OCI-LY3 (cell line): Measurements from ENCODE around the gene CCR3.

Source experiments
- H2AFZ ChIP-seq: fragments of 200-600, 300-600 bp; shearing (Covaris generic); 2 replicates; pipeline ENCODE4 v1.6.0; 2014; ENCODE audit warnings: antibody characterized with exemption, low read depth, low read length
- H3K27ac ChIP-seq: fragments of 200-600, 300-600 bp; sonication (generic); 2 replicates; pipeline ENCODE4 v1.5.1; 2014; ENCODE audit warnings: mild to moderate bottlenecking, low read length, moderate library complexity, mixed read lengths
- H3K27me3 ChIP-seq: fragments of 200-600, 300-600 bp; sonication (generic); 2 replicates; pipeline ENCODE4 v1.6.1; 2014; ENCODE audit warnings: low read depth, low read length, mixed read lengths
- H3K36me3 ChIP-seq: fragments of 200-600, 300-600 bp; sonication (generic); replicated peaks from 2 replicates; pipeline ENCODE3; 2014; ENCODE audit warnings: low read depth, low read length, mixed read lengths
- H3K4me1 ChIP-seq: fragments of 300-600, 200-600 bp; sonication (generic); 2 replicates; pipeline ENCODE4 v1.6.1; 2014; ENCODE audit warnings: low read length, mixed read lengths
- H3K4me2 ChIP-seq: fragments of 200-600, 300-600 bp; sonication (generic); 2 replicates; pipeline ENCODE4 v1.6.1; 2014; ENCODE audit warnings: low read length, mixed read lengths
- H3K4me3 ChIP-seq: fragments of 300-600, 200-600 bp; sonication (generic); 2 replicates; pipeline ENCODE4 v1.5.1; 2014; ENCODE audit warnings: antibody characterized with exemption, mild to moderate bottlenecking, low read length, moderate library complexity
- H3K79me2 ChIP-seq: fragments of 300-600, 200-600 bp; shearing (Covaris generic); 2 replicates; pipeline ENCODE4 v1.6.1; 2014; ENCODE audit warnings: mild to moderate bottlenecking, low read length, mixed read lengths
- H3K9ac ChIP-seq: fragments of 300-600, 200-600 bp; shearing (Covaris generic); 2 replicates; pipeline ENCODE4 v1.6.0; 2014; ENCODE audit warnings: mild to moderate bottlenecking, low read length, moderate library complexity
- H3K9me3 ChIP-seq: fragments of 200-600, 300-600 bp; shearing (Covaris generic); 2 replicates; pipeline ENCODE4 v1.6.1; 2014; ENCODE audit warnings: low read length, mixed read lengths; ENCODE audit not compliant: insufficient read depth
- H4K20me1 ChIP-seq: fragments of 200-600, 300-600 bp; sonication (generic); 2 replicates; pipeline ENCODE4 v1.6.1; 2016; ENCODE audit warnings: low read length, mixed read lengths; ENCODE audit not compliant: insufficient read depth
- EZH2phosphoT487 ChIP-seq: fragments of 200-600 bp; shearing (Covaris generic); IDR thresholded peaks from 2 replicates; pipeline ENCODE4 v1.6.1; 2018; ENCODE audit warnings: antibody characterized with exemption, mixed run types, low read depth
- TF ChIP-seq, protein P1 (sequence below): fragments of 200-600, 300-600 bp; sonication (generic); IDR thresholded peaks from 2 replicates; pipeline ENCODE4 v1.5.1; 2014; ENCODE audit warnings: antibody characterized with exemption, low read length, low read depth

CCR3 gene

DNA sequence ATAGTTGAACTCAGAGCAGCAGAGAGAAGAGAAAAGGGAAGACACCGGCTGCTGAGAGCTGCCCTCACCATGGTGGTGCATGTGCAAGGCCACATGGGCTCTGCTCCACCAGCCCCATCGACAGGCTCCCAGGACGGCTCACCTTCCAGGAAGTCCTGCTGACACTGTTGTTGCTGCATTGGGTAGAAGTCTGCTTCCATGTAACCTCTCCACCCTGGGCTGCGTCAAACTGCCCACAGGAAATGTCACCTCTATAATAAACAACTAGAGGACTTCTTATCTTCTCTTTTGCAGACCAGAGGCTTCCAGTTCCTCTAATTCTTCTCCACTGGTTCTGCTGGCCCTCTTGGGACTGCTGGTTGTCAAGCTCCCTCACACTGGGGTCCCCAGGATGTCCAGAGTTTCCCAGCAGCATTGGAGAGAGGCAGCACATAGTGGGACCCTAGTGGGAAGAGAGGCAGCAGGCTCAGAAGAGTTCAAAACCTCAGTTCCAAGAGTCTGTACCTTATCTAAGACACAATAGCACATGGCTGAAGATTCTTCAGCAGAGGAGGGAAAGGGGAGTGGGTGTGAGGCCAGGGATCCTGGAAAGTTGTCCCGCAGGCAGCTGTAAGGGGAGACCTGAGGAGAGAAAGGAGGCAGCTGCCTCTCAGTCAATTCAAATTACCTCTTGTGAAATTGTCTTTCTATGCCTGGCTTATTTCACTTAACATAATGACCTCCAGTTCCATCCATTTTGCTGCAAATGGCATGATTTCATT, 5.8 kb upstream of the CCR3 start:
- no peaks in the 10 kb centered on the region for H3K9me3 ChIP-seq
- H4K20me1 ChIP-seq = no peaks in the 10 kb centered on the region
- peaks cover 80% of the 10 kb centered on the region for H3K27me3 ChIP-seq
- H3K4me2 ChIP-seq = no peak overlapping the region
- peaks cover 3% of the 10 kb centered on the region; the same call in 1 of the 2 replicates for H3K4me1 ChIP-seq
- H3K27ac ChIP-seq = no peak overlapping the region
- H3K79me2 ChIP-seq = no peaks in the 10 kb centered on the region
- H3K4me3 ChIP-seq = no peak overlapping the region
- no peaks in the 10 kb centered on the region for H3K36me3 ChIP-seq
- TF ChIP-seq, protein P1, sequence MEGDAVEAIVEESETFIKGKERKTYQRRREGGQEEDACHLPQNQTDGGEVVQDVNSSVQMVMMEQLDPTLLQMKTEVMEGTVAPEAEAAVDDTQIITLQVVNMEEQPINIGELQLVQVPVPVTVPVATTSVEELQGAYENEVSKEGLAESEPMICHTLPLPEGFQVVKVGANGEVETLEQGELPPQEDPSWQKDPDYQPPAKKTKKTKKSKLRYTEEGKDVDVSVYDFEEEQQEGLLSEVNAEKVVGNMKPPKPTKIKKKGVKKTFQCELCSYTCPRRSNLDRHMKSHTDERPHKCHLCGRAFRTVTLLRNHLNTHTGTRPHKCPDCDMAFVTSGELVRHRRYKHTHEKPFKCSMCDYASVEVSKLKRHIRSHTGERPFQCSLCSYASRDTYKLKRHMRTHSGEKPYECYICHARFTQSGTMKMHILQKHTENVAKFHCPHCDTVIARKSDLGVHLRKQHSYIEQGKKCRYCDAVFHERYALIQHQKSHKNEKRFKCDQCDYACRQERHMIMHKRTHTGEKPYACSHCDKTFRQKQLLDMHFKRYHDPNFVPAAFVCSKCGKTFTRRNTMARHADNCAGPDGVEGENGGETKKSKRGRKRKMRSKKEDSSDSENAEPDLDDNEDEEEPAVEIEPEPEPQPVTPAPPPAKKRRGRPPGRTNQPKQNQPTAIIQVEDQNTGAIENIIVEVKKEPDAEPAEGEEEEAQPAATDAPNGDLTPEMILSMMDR = no peak
- no peak for TF ChIP-seq EZH2phosphoT487
- H2AFZ ChIP-seq = no peak overlapping the region
- no peak overlapping the region for H3K9ac ChIP-seq

DNA sequence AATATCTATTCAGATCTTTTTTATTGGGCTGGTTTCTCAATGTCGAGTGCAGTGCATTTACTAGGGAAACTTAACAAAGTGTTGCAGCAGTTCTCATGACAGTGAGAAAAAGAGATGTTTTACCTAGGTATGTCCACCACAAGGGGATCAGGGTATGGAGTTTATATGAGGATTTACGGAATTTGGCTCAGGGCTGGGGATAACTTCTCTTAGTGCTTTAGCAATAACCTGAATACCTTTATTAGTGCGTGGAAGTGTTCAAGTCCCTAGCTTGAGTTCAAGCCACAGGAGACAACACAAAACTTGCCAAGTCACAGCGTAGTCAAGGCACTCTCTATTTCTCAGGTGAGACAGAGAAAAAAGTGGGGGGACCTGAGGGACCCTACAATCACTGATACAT, 3.9 kb upstream of the CCR3 start:
- H4K20me1 ChIP-seq = no peaks in the 10 kb centered on the region
- peaks cover 72% of the 10 kb centered on the region for H3K27me3 ChIP-seq
- H3K9ac ChIP-seq = no peak overlapping the region
- no peak for TF ChIP-seq EZH2phosphoT487
- TF ChIP-seq, protein P1 = no peak
- no peaks in the 10 kb centered on the region for H3K36me3 ChIP-seq
- H3K4me1 ChIP-seq = peaks cover 15% of the 10 kb centered on the region
- no peaks in the 10 kb centered on the region for H3K9me3 ChIP-seq
- H3K4me2 ChIP-seq = no peak overlapping the region
- no peak overlapping the region for H3K4me3 ChIP-seq
- H3K27ac ChIP-seq = no peak overlapping the region
- no peaks in the 10 kb centered on the region for H3K79me2 ChIP-seq
- no peak overlapping the region for H2AFZ ChIP-seq

DNA sequence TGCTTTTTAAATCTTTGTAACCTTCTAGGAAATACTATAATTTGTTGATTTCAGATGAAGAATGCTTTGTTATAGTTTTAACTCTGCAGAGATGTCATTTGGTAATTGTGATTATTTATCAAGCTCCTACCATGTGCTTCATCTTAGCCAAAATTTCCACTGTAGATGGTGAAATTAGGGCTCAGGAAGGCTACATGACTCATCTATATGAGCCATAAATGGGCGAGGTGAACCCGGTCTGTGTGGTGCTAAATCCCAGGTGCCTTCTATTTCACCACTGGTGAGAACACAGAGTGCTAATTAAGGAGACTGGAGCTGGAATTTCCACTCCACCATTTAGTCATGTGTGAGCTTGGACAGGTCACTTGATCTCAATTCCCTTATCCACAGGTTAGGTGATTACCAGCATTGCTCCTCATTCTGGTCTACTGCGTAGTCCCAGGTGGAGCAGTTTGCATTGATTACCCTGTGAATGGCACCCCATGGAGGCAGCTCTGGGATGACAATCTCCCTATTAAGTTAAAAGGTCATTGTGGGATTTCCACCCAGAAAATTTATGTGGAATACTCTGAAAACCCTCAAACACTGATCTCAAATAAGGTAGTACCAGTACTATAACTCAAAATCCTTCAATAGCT, 2.8 kb upstream of the CCR3 start:
- H2AFZ ChIP-seq = no peak overlapping the region
- no peak overlapping the region for H3K9ac ChIP-seq
- no peaks in the 10 kb centered on the region for H4K20me1 ChIP-seq
- no peak overlapping the region for H3K4me2 ChIP-seq
- no peak overlapping the region for H3K4me3 ChIP-seq
- H3K27ac ChIP-seq = no peak overlapping the region
- H3K36me3 ChIP-seq = no peaks in the 10 kb centered on the region
- peaks cover 63% of the 10 kb centered on the region for H3K27me3 ChIP-seq
- peaks cover 15% of the 10 kb centered on the region for H3K4me1 ChIP-seq
- H3K9me3 ChIP-seq = no peaks in the 10 kb centered on the region
- TF ChIP-seq EZH2phosphoT487 = no peak
- TF ChIP-seq, protein P1 = no peak
- no peaks in the 10 kb centered on the region for H3K79me2 ChIP-seq

DNA sequence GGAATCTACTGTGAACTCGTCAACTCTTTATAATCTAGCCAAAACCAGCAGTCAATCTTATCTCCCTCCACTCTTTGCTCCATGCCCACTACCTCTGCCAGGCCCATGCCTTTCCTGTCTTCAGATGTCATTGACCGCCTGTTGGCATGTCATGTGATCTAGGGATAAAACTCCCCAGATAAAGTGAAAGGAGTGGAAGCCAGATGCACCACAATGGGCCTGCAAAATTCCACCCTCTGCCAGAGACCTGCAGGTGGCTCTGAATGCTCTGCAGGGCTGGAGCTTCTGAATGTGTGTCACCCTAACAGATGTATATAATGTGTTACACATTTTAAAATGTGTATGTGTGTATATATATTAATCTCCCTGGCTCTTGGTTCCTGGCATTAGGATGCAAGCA, 2.3 kb upstream of the CCR3 start:
- no peaks in the 10 kb centered on the region for H3K79me2 ChIP-seq
- no peak overlapping the region for H3K4me3 ChIP-seq
- no peak overlapping the region for H3K4me2 ChIP-seq
- no peak for TF ChIP-seq EZH2phosphoT487
- TF ChIP-seq, protein P1 = no peak
- H3K27me3 ChIP-seq = peaks cover 59% of the 10 kb centered on the region
- no peak overlapping the region for H2AFZ ChIP-seq
- H3K36me3 ChIP-seq = no peaks in the 10 kb centered on the region
- peaks cover 15% of the 10 kb centered on the region for H3K4me1 ChIP-seq
- H4K20me1 ChIP-seq = no peaks in the 10 kb centered on the region
- H3K9ac ChIP-seq = no peak overlapping the region
- no peaks in the 10 kb centered on the region for H3K9me3 ChIP-seq
- no peak overlapping the region for H3K27ac ChIP-seq
